Lung (tissue), 12 donors: Measurements from ENCODE around the gene DPM3. TPM values are rescaled to one million over a fixed set of nuclear protein-coding genes. Genes with fewer than 3 reads are reported as not detected.

Experiments used
- ATAC-seq: fragments of 200-7000 bp; cut with Tn5 transposase; one replicate; pipeline ENCODE4 v1.9.1; 2020; ENCODE audit warnings: moderate number of reproducible peaks; ENCODE audit not compliant: insufficient read depth, low FRiP score
- DNase-seq, 3 donors: peaks; one replicate each; pipeline ENCODE4 v3.0.0-alpha.2; 2013 to 2017
- H3K27ac ChIP-seq, 2 donors: one replicate each; pipeline ENCODE4 v1.5.1; 2013; ENCODE audit warnings: mild to moderate bottlenecking in 2 of 2, moderate library complexity in 2 of 2, control low read depth in 1 of 2, inconsistent platforms in 1 of 2, low read depth in 1 of 2, low read length in 1 of 2
- H3K27me3 ChIP-seq, 3 donors: one replicate each; pipeline ENCODE4 v1.5.1; 2013; ENCODE audit warnings: low read length in 2 of 3; ENCODE audit not compliant: control insufficient read depth in 3 of 3, insufficient read depth in 3 of 3
- H3K36me3 ChIP-seq, 4 donors: one replicate each; pipeline ENCODE4 v1.5.1; 2013; ENCODE audit warnings: low read length in 4 of 4, mild to moderate bottlenecking in 1 of 4, moderate library complexity in 1 of 4; ENCODE audit not compliant: control insufficient read depth in 4 of 4, insufficient read depth in 4 of 4
- H3K4me1 ChIP-seq, 5 donors: one replicate each; pipeline ENCODE4 v1.5.1; 2013; ENCODE audit warnings: low read length in 5 of 5, mild to moderate bottlenecking in 2 of 5, moderate library complexity in 1 of 5; ENCODE audit not compliant: control insufficient read depth in 5 of 5, insufficient read depth in 5 of 5
- H3K4me3 ChIP-seq: one replicate; pipeline ENCODE4 v1.5.1; 2013; ENCODE audit warnings: mild to moderate bottlenecking, control low read depth, moderate library complexity
- H3K9ac ChIP-seq, 2 donors: one replicate each; pipeline ENCODE4 v1.5.1; 2013; ENCODE audit warnings: low read length in 2 of 2, control low read depth in 1 of 2; ENCODE audit not compliant: insufficient read depth in 1 of 2
- H3K9me3 ChIP-seq, 4 donors: one replicate each; pipeline ENCODE4 v1.5.1; 2013; ENCODE audit warnings: low read length in 3 of 4, mild to moderate bottlenecking in 1 of 4, moderate library complexity in 1 of 4; ENCODE audit not compliant: control insufficient read depth in 4 of 4, insufficient read depth in 3 of 4
- CTCF ChIP-seq: IDR thresholded peaks from 2 replicates; pipeline ENCODE4 v1.5.1; 2012; ENCODE audit warnings: mild to moderate bottlenecking; ENCODE audit errors: control extremely low read depth, extremely low read depth
- WGBS, 2 donors: extraction: QIAGEN DNeasy Blood & Tissue Kit; methylation state at CpG; one replicate each; pipeline ENCODE4 v1.1.7; 2013; 5-methylcytosine and 5-hydroxymethylcytosine counted together
- polyA plus RNA-seq, 2 donors: library from polyadenylated mRNA; stranded (reverse); fragments of 200-250 nt; gene quantifications; one replicate each; pipeline ENCODE4 v1.2.1, GENCODE V29; 2013
- total RNA-seq, 2 donors: library from RNA; depleted of rRNA in 1 of 2; stranded (reverse); fragments of >200 nt in 1 of 2; gene quantifications; one replicate each; pipeline ENCODE4 v1.2.1, GENCODE V29; 2014 to 2021
- donor health status: control.
- donor health status: control.
- donor health status: Bipolar disorder and iron deficiency.
- donor health status: healthy.
- donor health status: DM: yes; HTN: yes; CAD: no.

The DPM3 gene
- total and polyA plus RNA-seq, 4 donors = 33.7 to 491 (median 133) TPM

GRCh38 chr1:155131856-155132255, 8.5 kb downstream of the DPM3 start:
- peaks cover 6 to 53% (median 15%) of the 10 kb centered on the region in 5 donors for H3K4me1 ChIP-seq
- TF ChIP-seq CTCF = no peak
- no peak overlapping the region for H3K9ac ChIP-seq
- 44 to 52% methylated on average over 2 of the region's 2 CpGs for WGBS, 2 donors
- H3K9me3 ChIP-seq = no peaks in the 10 kb centered on the region
- peak overlapping the region; percentile 81 to 93 for H3K27ac ChIP-seq
- H3K36me3 ChIP-seq = peaks cover 0 to 21% (median 10%) of the 10 kb centered on the region in 4 donors
- DNase-seq (no peak), ATAC-seq (no peak)
- no peak overlapping the region for H3K4me3 ChIP-seq
- H3K27me3 ChIP-seq = peaks cover 0 to 19% (median 18%) of the 10 kb centered on the region in 3 donors

- Histone ChIP-seq H3K9me3 (peaks cover 0 to 2% (median 0%) of the 10 kb centered on the region in 4 donors), H3K9ac (peak overlapping the region in 1 of 2 donors; percentile 34), H3K4me3 (peak overlapping the region; percentile 21), H3K36me3 (peaks cover 0 to 21% (median 10%) of the 10 kb centered on the region in 4 donors), H3K27ac (peak overlapping the region; percentile 81 to 93), H3K27me3 (peaks cover 0 to 24% (median 23%) of the 10 kb centered on the region in 3 donors), H3K4me1 (peaks cover 6 to 55% (median 20%) of the 10 kb centered on the region in 5 donors)
- WGBS, 2 donors = 55 to 85% methylated on average over 8 of the region's 8 CpGs
- no peak for ATAC-seq
- no peak for DNase-seq
- TF ChIP-seq CTCF = no peak
These were observed 9.0 kb downstream of the DPM3 start for GRCh38 chr1:155131285-155131684.

GRCh38 chr1:155130272-155131006, 9.9 kb downstream of the DPM3 start:
- Histone ChIP-seq H3K36me3 (peaks cover 0 to 21% (median 10%) of the 10 kb centered on the region in 4 donors), H3K9me3 (peaks cover 0 to 2% (median 0%) of the 10 kb centered on the region in 4 donors), H3K4me1 (peaks cover 6 to 61% (median 20%) of the 10 kb centered on the region in 5 donors), H3K27ac (peak overlapping the region; percentile 93), H3K27me3 (peaks cover 0 to 29% (median 28%) of the 10 kb centered on the region in 3 donors), H3K9ac (peak overlapping the region; percentile 3 to 39), H3K4me3 (peak overlapping the region; percentile 67)
- DNase-seq = peak; percentile 18 to 63 (median 42)
- WGBS, 2 donors = 14 to 22% methylated on average over 6 of the region's 6 CpGs
- no peak for ATAC-seq
- no peak for TF ChIP-seq CTCF
